NCI-H1930 (cell line): ENCODE measurements around the gene FBLN2.

Experiments
- DNase-seq, 2 experiments: peaks; one replicate each; lab custom pipeline; 2025; lab: John Stamatoyannopoulos, UW

Gene FBLN2

DNA sequence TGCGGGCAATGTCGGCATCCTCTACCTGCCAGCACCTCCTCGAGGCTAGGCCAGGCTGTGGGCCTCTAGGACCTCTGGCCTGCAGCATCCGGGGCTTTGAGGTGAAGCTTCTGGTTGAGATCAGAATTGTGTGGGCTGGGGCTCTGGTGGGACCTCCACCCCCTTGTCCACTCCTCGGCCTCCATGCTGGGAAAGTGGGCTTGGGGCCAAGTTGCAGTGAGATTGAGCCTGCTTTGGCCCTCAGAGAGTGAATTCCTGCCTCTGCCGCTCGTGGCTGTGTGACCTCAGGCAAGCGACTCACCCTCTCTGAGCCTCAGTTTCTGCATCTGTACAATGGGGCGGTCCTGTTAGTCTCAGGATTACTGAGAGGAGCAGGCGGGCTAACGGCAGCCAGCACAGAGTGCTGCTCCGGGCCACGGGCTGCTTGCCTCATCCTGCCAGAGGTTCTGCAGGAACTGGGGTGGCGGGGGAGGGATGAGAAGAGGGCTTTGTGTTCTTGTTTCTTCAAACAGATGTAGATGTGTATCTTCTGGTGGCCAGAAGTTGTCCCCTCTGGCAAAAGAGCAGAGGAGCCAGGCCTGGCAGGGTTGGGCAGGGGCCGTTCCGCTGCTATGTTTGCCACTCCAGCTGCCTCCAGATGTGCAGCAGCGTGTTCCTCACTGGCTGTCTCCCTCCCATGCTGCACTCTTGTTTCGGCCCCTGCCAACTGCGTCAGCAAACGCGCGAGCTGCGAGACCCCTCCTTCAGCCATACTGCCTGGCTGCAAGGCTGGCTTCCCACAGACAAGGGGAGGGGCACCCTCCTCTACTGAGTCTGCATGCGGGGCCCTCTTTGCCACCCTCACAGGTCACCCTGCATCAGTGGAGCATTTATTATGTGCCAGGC is 33.7 kb downstream of the FBLN2 start:
- no peak for DNase-seq

- no peak for DNase-seq
Observed at GRCh38 chr3:13583251-13584180, 34.6 kb downstream of the FBLN2 start.

- no peak for DNase-seq
Observed at GRCh38 chr3:13584427-13584891, 35.5 kb downstream of the FBLN2 start.

GRCh38 chr3:13584901-13585300 is 36.0 kb downstream of the FBLN2 start:
- DNase-seq, result no peak

GRCh38 chr3:13587442-13587841 is 38.5 kb downstream of the FBLN2 start:
- no peak for DNase-seq

- no peak for DNase-seq
Observed at GRCh38 chr3:13588221-13588701, 39.3 kb downstream of the FBLN2 start.

GRCh38 chr3:13588993-13589392 is 40.1 kb downstream of the FBLN2 start:
- DNase-seq, result no peak

- DNase-seq, result no peak
Observed at GRCh38 chr3:13590841-13591520, 42.1 kb downstream of the FBLN2 start.

- no peak for DNase-seq
Observed at GRCh38 chr3:13593615-13594014, 44.7 kb downstream of the FBLN2 start.

DNA sequence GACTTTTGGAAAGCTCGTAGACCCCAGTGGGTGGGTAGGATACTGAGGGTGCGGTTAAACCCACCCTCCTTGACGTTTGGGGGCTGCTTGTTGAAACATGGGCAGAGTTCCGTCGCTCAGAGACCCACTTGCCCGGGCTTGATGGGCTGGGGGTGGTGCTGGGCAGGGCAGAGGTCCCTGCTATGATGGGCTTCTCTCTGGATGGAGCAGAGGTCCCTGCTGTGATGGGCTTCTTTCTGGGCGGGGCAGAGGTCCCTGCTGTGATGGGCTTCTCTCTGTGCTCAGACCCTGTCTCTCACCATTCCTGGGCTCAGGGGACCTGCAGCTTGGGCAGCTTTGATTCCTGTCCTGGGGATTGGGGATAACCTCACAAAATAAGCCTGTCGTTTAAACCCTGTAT is 45.2 kb downstream of the FBLN2 start:
- no peak for DNase-seq

- DNase-seq, result no peak
Observed at GRCh38 chr3:13594991-13595421, 46.1 kb downstream of the FBLN2 start.

- no peak for DNase-seq
Observed at GRCh38 chr3:13595485-13595884, 46.6 kb downstream of the FBLN2 start.

- no peak for DNase-seq
Observed at GRCh38 chr3:13596426-13597205, 47.7 kb downstream of the FBLN2 start.

DNA sequence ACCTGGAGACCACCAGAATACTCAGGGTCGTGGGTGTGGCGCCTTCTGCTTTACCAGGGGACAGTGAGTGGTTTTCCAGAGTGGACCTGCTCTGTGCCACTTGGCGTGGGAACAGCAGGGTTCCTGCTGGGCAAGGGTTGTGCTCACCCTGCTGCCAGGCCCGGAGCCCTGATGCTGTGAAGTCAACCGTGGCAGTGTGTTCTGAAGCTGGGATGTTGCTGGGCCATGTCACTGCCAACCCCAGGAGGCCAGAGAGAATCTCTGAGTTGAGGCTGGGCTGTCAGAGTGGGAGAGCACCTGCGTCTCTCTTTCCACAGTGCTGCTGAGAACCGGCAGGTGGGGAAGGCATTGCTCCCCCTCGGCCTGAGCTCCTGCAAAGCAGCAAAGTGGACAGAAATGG is 48.7 kb downstream of the FBLN2 start:
- no peak for DNase-seq

DNA sequence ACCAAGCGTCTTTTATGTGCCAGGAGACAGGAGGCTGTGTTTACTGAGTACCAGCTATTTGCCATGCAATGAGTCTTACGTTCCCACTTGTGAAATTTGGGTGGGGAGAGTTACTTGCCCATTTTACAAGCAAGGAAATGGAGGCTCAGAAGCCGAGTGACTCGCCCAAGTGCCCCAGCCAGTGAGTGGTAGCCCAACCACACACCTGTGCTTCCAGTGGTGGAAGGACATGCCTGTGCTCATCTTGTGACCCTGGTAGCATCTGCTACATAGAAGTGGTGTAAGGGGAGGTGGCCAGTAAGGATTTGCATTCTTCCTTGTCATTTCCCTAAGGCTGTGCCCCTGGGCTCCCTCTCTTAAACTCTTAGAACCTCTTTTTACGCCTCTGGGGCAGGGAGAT is 49.3 kb downstream of the FBLN2 start:
- DNase-seq, result no peak

DNA sequence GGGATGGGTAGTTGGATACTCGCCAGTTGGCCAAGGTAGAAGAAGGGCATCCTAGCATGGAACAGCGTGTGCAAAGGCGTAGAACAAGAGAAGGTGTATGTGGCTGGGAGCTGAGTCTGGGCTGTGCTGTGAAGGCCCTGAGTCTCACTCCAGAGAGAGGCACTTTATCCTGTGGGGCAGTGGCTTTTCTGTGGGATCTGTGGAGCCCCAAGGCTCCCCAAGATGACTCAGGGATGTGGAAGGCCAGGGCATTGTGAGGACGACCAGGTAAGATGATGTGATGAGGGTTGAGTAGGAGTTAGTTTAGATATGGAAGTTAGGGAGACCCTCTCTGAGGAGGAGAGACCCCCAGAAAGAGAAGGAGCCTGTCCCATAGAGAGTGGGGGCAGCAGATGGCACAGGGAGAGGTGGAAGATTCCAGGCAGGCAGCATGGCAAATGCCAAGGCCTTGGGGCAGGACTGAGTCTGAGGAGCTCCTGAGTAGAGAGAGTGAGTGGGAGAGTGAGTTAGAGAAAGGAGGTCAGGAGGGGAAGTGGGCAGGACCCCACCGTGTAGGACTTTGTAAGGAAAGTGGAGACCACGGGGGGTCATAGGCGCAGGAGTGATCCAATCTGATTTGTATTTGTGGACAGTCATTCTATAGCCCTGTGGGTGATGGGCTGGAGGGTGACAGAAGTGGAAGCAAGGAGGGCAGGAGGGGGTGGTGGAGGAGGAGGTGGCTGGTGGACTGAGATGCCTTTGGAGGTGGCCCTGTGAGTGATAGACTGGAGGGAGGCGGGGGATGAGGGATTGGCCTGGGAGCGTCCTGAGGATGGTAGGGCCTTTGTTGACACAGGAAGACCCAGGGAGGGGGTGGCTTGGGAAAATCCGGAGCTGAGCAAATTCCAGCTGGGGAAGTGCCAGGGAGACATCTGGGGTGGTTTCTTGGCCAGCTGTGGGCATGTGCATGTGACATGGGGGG is 50.3 kb downstream of the FBLN2 start:
- DNase-seq, result no peak

DNA sequence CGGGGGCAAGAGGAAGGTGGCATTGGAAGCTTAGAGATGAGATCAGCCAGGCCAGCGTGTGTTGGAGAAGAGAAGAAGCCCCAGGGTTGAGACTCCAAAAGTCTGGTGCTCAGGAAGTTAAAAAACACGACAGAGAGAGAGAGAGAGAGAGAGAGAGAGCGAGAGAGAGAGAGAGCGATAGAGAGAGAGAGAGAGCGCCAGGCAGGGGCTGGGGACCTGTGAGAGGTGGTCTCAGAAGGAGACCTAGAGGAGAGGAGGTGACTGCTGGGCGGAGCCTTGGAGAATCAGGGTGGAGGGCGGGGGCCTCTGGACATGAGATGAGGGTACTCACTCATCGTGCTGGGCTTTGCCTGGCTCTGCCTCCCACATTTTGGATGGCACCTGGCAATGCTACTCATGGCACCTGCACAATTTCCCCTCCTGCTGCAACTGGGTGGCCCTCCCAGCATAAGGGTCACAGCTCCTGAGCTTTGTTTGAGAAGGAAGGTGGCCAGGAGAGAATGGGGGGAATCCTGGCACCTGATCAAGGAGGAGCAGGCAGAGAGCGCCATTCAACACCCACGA is 51.0 kb downstream of the FBLN2 start:
- DNase-seq, result no peak

- no peak for DNase-seq
Observed at GRCh38 chr3:13600950-13601691, 52.2 kb downstream of the FBLN2 start.

- no peak for DNase-seq
Observed at GRCh38 chr3:13601692-13602080, 52.8 kb downstream of the FBLN2 start.
